Loucy (cell line): ENCODE results near the gene PDE4D.

ENCODE experiments used
- H2AFZ ChIP-seq: fragments of 200-600 bp; sonication (generic); 2 replicates; pipeline ENCODE4 v1.6.0; 2016; ENCODE audit warnings: antibody characterized with exemption, mild to moderate bottlenecking, low read length, moderate library complexity
- H3F3A ChIP-seq: fragments of 200-600 bp; 2 replicates; pipeline ENCODE4 v1.6.0; 2016; ENCODE audit warnings: antibody characterized with exemption, low read depth, mild to moderate bottlenecking
- H3K27me3 ChIP-seq: fragments of 200-600 bp; sonication (generic); 2 replicates; pipeline ENCODE4 v1.6.1; 2014; ENCODE audit warnings: low read length, mild to moderate bottlenecking; ENCODE audit not compliant: insufficient read depth, poor library complexity, severe bottlenecking
- H3K36me3 ChIP-seq: fragments of 200-600 bp; sonication (generic); 2 replicates; pipeline ENCODE4 v1.6.1; 2016; ENCODE audit warnings: low read length; ENCODE audit not compliant: insufficient read depth
- H3K4me1 ChIP-seq: fragments of 200-600 bp; sonication (generic); 2 replicates; pipeline ENCODE4 v1.5.1; 2014; ENCODE audit warnings: low read length, mild to moderate bottlenecking; ENCODE audit not compliant: insufficient read depth, poor library complexity, severe bottlenecking
- H3K4me2 ChIP-seq: fragments of 200-600 bp; sonication (generic); 2 replicates; pipeline ENCODE4 v1.6.0; 2014; ENCODE audit warnings: antibody characterized with exemption, low read length, low read depth, mild to moderate bottlenecking; ENCODE audit not compliant: poor library complexity, severe bottlenecking
- H3K4me3 ChIP-seq: fragments of 200-600 bp; sonication (generic); 2 replicates; pipeline ENCODE4 v1.5.1; 2014; ENCODE audit warnings: low read length, mild to moderate bottlenecking, mixed read lengths; ENCODE audit not compliant: poor library complexity, severe bottlenecking
- H3K79me2 ChIP-seq: fragments of 200-600 bp; sonication (generic); 2 replicates; pipeline ENCODE4 v1.6.1; 2014; ENCODE audit warnings: low read length; ENCODE audit not compliant: insufficient read depth
- H3K9ac ChIP-seq: fragments of 200-600 bp; sonication (generic); 2 replicates; pipeline ENCODE4 v1.6.0; 2014; ENCODE audit warnings: mild to moderate bottlenecking, low read depth, low read length, moderate library complexity; ENCODE audit not compliant: poor library complexity, severe bottlenecking
- H3K9me2 ChIP-seq: fragments of 200-600 bp; sonication (generic); replicated peaks from 2 replicates; pipeline ENCODE4 v1.6.1; 2016; ENCODE audit warnings: low read depth, low read length, mixed read lengths
- H3K9me3 ChIP-seq: fragments of 200-600 bp; sonication (generic); 2 replicates; pipeline ENCODE4 v1.6.1; 2014; ENCODE audit warnings: mild to moderate bottlenecking, antibody characterized with exemption, low read length, low read depth; ENCODE audit not compliant: insufficient read depth
- H4K20me1 ChIP-seq: fragments of 200-600 bp; sonication (generic); 2 replicates; pipeline ENCODE4 v1.6.0; 2014; ENCODE audit warnings: antibody characterized with exemption, low read length, mild to moderate bottlenecking; ENCODE audit not compliant: insufficient read depth, poor library complexity, severe bottlenecking
- CTCF ChIP-seq: fragments of 200-600 bp; sonication (generic); conservative IDR thresholded peaks from 2 replicates; pipeline ENCODE4 v1.5.1; 2014; ENCODE audit warnings: mild to moderate bottlenecking, antibody characterized with exemption, low read length
- EZH2phosphoT487 ChIP-seq: fragments of 200-600 bp; IDR thresholded peaks from 2 replicates; pipeline ENCODE4 v1.6.1; 2018; ENCODE audit warnings: antibody characterized with exemption, mild to moderate bottlenecking, moderate library complexity, borderline replicate concordance

The PDE4D gene

GRCh38 chr5:59361454-59361853 lies 532.1 kb downstream of the PDE4D start:
- Histone ChIP-seq H3K79me2 (no peaks in the 10 kb centered on the region), H3K4me2 (no peak overlapping the region), H3K9ac (no peak overlapping the region), H3K36me3 (no peaks in the 10 kb centered on the region), H3F3A (no peaks in the 10 kb centered on the region), H3K4me3 (no peak overlapping the region), H2AFZ (no peak overlapping the region), H3K9me3 (no peaks in the 10 kb centered on the region), H4K20me1 (no peaks in the 10 kb centered on the region), H3K4me1 (no peaks in the 10 kb centered on the region), H3K27me3 (no peaks in the 10 kb centered on the region), H3K9me2 (no peaks in the 10 kb centered on the region)
- TF ChIP-seq CTCF (no peak), EZH2phosphoT487 (no peak)

GRCh38 chr5:59360130-59360555 lies 533.4 kb downstream of the PDE4D start:
- H3K9ac ChIP-seq: no peak overlapping the region
- H3K27me3 ChIP-seq: no peaks in the 10 kb centered on the region
- no peak for TF ChIP-seq EZH2phosphoT487
- no peaks in the 10 kb centered on the region for H3K79me2 ChIP-seq
- no peak overlapping the region for H2AFZ ChIP-seq
- no peak overlapping the region for H3K4me3 ChIP-seq
- no peaks in the 10 kb centered on the region for H3K36me3 ChIP-seq
- H3K4me2 ChIP-seq: no peak overlapping the region
- H3F3A ChIP-seq: no peaks in the 10 kb centered on the region
- H3K9me2 ChIP-seq: no peaks in the 10 kb centered on the region
- no peaks in the 10 kb centered on the region for H3K4me1 ChIP-seq
- no peaks in the 10 kb centered on the region for H4K20me1 ChIP-seq
- H3K9me3 ChIP-seq: no peaks in the 10 kb centered on the region

- no peaks in the 10 kb centered on the region for H3K79me2 ChIP-seq
- H3F3A ChIP-seq: no peaks in the 10 kb centered on the region
- no peaks in the 10 kb centered on the region for H4K20me1 ChIP-seq
- H3K4me3 ChIP-seq: no peak overlapping the region
- no peak overlapping the region for H3K4me2 ChIP-seq
- no peak for TF ChIP-seq CTCF
- TF ChIP-seq EZH2phosphoT487: no peak
- H3K9ac ChIP-seq: no peak overlapping the region
- H3K27me3 ChIP-seq: no peaks in the 10 kb centered on the region
- H2AFZ ChIP-seq: peak overlapping the region; percentile 4; the same call in 1 of the 2 replicates
- H3K9me3 ChIP-seq: no peaks in the 10 kb centered on the region
- no peaks in the 10 kb centered on the region for H3K9me2 ChIP-seq
- H3K36me3 ChIP-seq: no peaks in the 10 kb centered on the region
- H3K4me1 ChIP-seq: no peaks in the 10 kb centered on the region
These were observed 535.3 kb downstream of the PDE4D start for GRCh38 chr5:59358005-59358861.
